Nephron (organoid): ENCODE results near the gene ADAMTS12.

ENCODE experiments used
- H3K27ac Mint-ChIP-seq, 3 experiments: 2 replicates each; pipeline ENCODE4 v1.8.0; 2020; ENCODE audit warnings: mixed read lengths in 3 of 3, mild to moderate bottlenecking in 2 of 3, moderate library complexity in 1 of 3
- H3K27me3 Mint-ChIP-seq: 2 replicates; pipeline ENCODE4 v1.8.0; 2021; ENCODE audit warnings: low read depth, mild to moderate bottlenecking, moderate library complexity, mixed read lengths
- H3K36me3 Mint-ChIP-seq: 2 replicates; pipeline ENCODE4 v1.8.0; 2020; ENCODE audit warnings: low read depth, mixed read lengths
- H3K4me1 Mint-ChIP-seq: 2 replicates; pipeline ENCODE4 v1.8.0; 2020; ENCODE audit warnings: mixed read lengths
- H3K4me3 Mint-ChIP-seq, 3 experiments: 2 replicates each; pipeline ENCODE4 v1.8.0; 2020; ENCODE audit warnings: mild to moderate bottlenecking in 3 of 3, mixed read lengths in 3 of 3, moderate library complexity in 2 of 3
- H3K9me3 Mint-ChIP-seq: 2 replicates; pipeline ENCODE4 v1.8.0; 2020; ENCODE audit warnings: mixed read lengths
- CTCF ChIP-seq, 3 experiments: fragments of 200-600 bp; sonication (generic); IDR thresholded peaks; one replicate each; pipeline ENCODE4 v1.5.0; 2021; ENCODE audit warnings: antibody characterized with exemption in 3 of 3; ENCODE audit not compliant: unreplicated experiment in 3 of 3

ADAMTS12 gene

DNA sequence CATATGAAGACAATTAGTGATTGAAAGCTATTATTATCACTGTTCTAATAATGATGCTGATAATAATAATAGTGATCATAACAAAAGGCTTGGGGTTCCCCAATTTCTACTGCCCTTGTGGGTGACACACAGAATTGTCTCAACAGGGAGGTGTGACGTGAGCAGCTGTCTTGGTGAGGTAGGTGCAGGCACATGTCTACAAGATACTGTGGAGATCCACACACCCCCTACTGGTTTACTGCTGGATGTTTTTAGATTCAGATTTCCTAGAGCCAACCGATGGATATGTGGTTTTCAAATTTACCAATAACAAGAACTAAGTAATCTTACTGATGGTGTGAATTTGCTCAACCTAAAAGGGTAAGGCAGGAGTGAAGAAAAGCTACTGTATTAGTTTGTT lies 312.0 kb downstream of the ADAMTS12 start:
- H3K9me3 Mint-ChIP-seq, result no peaks in the 10 kb centered on the region
- H3K27me3 Mint-ChIP-seq, result no peaks in the 10 kb centered on the region
- peaks cover 13% of the 10 kb centered on the region for H3K36me3 Mint-ChIP-seq
- no peaks in the 10 kb centered on the region for H3K4me1 Mint-ChIP-seq
- TF ChIP-seq CTCF (IDR thresholded peaks at IDR 0.05; ENCODE audit: unreplicated experiment in 3 of 3), result no peak
- no peak overlapping the region for H3K27ac Mint-ChIP-seq
- H3K4me3 Mint-ChIP-seq, result no peak overlapping the region

DNA sequence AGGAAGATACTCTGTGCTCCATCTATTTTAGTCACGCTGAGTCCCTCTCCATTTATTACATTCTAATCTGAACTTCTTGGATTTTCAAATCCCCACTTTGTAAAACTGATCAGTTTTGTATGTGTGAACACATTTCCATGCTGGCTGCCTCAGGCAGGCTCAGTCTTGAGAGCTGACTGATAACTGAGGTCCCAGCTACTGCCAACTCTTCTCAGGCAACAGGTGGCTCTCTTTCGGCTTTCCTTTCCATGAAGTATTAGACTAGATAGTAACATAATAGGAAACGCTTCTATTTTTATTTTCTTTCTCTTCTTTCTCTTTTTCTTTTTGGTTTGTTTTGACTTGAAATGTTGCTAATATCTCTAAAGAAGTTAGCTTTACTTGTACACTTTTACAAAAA lies 312.6 kb downstream of the ADAMTS12 start:
- Mint-ChIP-seq H3K27me3 (no peaks in the 10 kb centered on the region), H3K36me3 (peaks cover 14% of the 10 kb centered on the region), H3K4me3 (no peak overlapping the region), H3K4me1 (no peaks in the 10 kb centered on the region), H3K27ac (no peak overlapping the region), H3K9me3 (peaks cover 4% of the 10 kb centered on the region)
- TF ChIP-seq CTCF (IDR thresholded peaks at IDR 0.05; ENCODE audit: unreplicated experiment in 3 of 3), result no peak

DNA sequence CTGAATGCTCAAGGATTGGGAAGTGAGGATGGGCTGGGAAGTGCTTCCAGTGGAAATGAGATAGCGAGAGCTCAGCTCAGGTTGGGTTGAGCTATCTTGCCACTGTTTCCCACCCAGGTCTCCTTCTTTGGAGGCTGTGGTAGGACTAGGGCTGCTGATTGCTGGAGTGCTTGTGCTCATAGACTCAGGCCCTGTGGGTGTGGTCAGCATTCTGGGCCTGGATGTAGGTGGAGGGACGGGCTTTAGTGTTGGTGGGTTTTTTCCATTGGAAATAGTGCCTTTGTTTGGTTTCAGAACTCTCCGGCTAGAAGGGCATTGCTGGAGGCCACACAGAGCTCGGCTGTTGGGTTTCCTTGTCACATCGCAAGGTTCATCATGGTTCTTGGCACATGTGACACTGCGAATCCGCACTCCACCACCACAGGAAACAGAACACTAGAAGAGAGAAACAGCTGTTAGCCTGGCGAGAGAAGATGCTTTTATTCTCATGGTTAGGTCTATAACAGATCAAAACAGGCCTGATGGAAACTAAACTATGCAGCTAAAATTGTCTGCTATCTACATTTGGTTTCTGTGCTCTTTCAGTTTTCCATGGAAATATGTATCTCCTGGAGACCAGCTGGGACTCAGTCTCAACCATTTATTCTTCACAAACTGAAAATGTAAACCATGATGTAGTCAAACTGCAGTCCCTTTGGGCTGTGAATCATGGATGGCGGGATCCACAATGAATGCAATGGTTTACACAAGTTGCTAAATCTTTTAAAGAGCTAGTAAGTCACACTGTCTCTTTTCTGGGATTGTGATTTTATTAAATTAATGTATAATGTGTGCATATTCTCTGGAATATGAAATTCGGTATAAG lies 314.8 kb downstream of the ADAMTS12 start:
- Mint-ChIP-seq H3K36me3 (peaks cover 14% of the 10 kb centered on the region), H3K4me1 (no peaks in the 10 kb centered on the region), H3K4me3 (no peak overlapping the region), H3K27ac (no peak overlapping the region), H3K27me3 (no peaks in the 10 kb centered on the region), H3K9me3 (peaks cover 4% of the 10 kb centered on the region)
- no peak for TF ChIP-seq CTCF (IDR thresholded peaks at IDR 0.05; ENCODE audit: unreplicated experiment in 3 of 3)

GRCh38 chr5:33565324-33565723 lies 326.5 kb downstream of the ADAMTS12 start:
- Mint-ChIP-seq H3K4me1 (peaks cover 7% of the 10 kb centered on the region), H3K27me3 (no peaks in the 10 kb centered on the region), H3K4me3 (no peak overlapping the region), H3K9me3 (peaks cover 9% of the 10 kb centered on the region), H3K36me3 (peaks cover 6% of the 10 kb centered on the region), H3K27ac (no peak overlapping the region)
- TF ChIP-seq CTCF (IDR thresholded peaks at IDR 0.05; ENCODE audit: unreplicated experiment in 3 of 3), result no peak

DNA sequence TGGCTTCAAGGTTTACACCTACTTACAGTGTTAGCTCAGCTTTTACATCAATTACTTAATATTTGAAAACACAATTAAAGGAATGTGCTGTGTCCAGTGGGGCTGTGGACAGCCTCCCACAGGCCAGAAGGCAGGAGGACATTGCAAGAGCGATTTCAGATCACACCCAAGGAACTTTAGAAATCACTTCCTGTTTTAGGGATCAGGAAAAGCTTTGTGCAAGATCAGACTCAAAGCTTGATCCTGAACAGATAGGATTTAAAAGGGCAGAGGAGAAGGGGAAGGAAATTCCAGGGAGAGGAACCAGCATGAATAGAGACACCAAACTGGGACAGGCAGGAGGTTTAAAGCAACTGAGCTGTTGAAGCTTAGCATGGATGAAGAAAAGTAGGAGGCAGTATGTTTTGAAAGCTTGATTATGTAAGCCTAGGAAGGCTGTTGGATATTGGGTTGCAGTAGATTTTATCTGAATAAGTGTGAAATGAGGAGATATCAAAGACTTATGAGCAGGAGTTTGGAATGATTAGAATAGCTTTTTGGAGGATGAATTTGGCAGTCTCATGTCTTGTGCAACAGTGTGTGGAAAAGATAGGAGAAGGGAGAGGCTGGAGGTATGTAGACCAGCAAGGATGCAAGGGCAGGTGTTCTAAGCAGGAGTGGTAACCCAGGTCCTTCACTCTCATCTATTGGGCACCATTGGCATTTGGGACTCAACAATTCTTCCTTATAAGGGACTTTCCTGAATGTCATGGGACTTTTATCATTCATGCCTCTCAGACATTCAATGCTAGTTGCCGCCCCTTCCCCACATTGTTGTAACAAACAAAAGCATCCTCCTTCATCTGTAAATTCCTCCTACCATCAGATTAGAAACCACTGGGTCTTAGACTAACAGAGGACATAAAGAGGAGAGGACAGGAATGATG lies 327.5 kb downstream of the ADAMTS12 start:
- Mint-ChIP-seq H3K27ac (peak overlapping the region; percentile 6 to 57 (median 29)), H3K4me1 (peaks cover 7% of the 10 kb centered on the region), H3K9me3 (no peaks in the 10 kb centered on the region), H3K27me3 (no peaks in the 10 kb centered on the region), H3K4me3 (no peak overlapping the region), H3K36me3 (peaks cover 2% of the 10 kb centered on the region)
- TF ChIP-seq CTCF (IDR thresholded peaks at IDR 0.05; ENCODE audit: unreplicated experiment in 3 of 3), result no peak
